Trophoblast cell (in vitro differentiated cells and primary cell): ENCODE data around the gene CABS1. TPM values are rescaled to one million over a fixed set of nuclear protein-coding genes. Genes with fewer than 3 reads are reported as not detected.

Experiments
- DNase-seq, 2 donors: peaks; one replicate each; pipeline ENCODE4 v3.0.0-alpha.2; 2016
- H2AFZ ChIP-seq: 2 replicates; pipeline ENCODE4 v1.6.1; 2013; ENCODE audit warnings: low read length, moderate library complexity, mild to moderate bottlenecking; ENCODE audit not compliant: insufficient read depth, poor library complexity
- H2AK5ac ChIP-seq: 2 replicates; pipeline ENCODE4 v1.6.1; 2013; ENCODE audit warnings: mild to moderate bottlenecking, low read length
- H2BK120ac ChIP-seq: 2 replicates; pipeline ENCODE4 v1.6.1; 2013; ENCODE audit warnings: low read length, mild to moderate bottlenecking, moderate library complexity; ENCODE audit not compliant: insufficient read depth, poor library complexity
- H2BK12ac ChIP-seq: 2 replicates; pipeline ENCODE4 v1.6.1; 2013; ENCODE audit warnings: mild to moderate bottlenecking, low read length, moderate library complexity
- H2BK5ac ChIP-seq: 2 replicates; pipeline ENCODE4 v1.6.1; 2013; ENCODE audit warnings: low read length, low read depth, moderate library complexity, mild to moderate bottlenecking; ENCODE audit not compliant: poor library complexity
- H3K14ac ChIP-seq: 2 replicates; pipeline ENCODE4 v1.6.1; 2013; ENCODE audit warnings: mild to moderate bottlenecking, low read length
- H3K18ac ChIP-seq: 2 replicates; pipeline ENCODE4 v1.6.1; 2013; ENCODE audit warnings: mild to moderate bottlenecking, low read length
- H3K23ac ChIP-seq: 2 replicates; pipeline ENCODE4 v1.6.1; 2013; ENCODE audit warnings: low read length
- H3K27ac ChIP-seq: 2 replicates; pipeline ENCODE4 v1.5.1; 2013; ENCODE audit warnings: low read depth, mild to moderate bottlenecking, inconsistent platforms, low read length, moderate library complexity
- H3K27me3 ChIP-seq: 2 replicates; pipeline ENCODE4 v1.6.1; 2013; ENCODE audit warnings: inconsistent platforms, mild to moderate bottlenecking, low read length, moderate library complexity; ENCODE audit not compliant: insufficient read depth
- H3K36me3 ChIP-seq, 2 experiments: 1 replicate in 1 of 2; 2 replicates in 1 of 2; pipeline ENCODE4 v1.6.1; 2013; ENCODE audit warnings: low read length in 2 of 2, mild to moderate bottlenecking in 2 of 2, moderate library complexity in 1 of 2; ENCODE audit not compliant: insufficient read depth in 2 of 2, control insufficient read depth in 1 of 2
- H3K4ac ChIP-seq: 2 replicates; pipeline ENCODE4 v1.6.1; 2013; ENCODE audit warnings: low read depth, mild to moderate bottlenecking, low read length, moderate library complexity
- H3K4me1 ChIP-seq, 2 experiments: 1 replicate in 1 of 2; 2 replicates in 1 of 2; pipeline ENCODE4 v1.6.1; 2013; ENCODE audit warnings: low read length in 2 of 2, mild to moderate bottlenecking in 2 of 2, moderate library complexity in 1 of 2; ENCODE audit not compliant: insufficient read depth in 2 of 2, control insufficient read depth in 1 of 2
- H3K4me2 ChIP-seq: 2 replicates; pipeline ENCODE4 v1.6.1; 2013; ENCODE audit warnings: inconsistent platforms, mild to moderate bottlenecking, low read length, moderate library complexity
- H3K4me3 ChIP-seq: 2 replicates; pipeline ENCODE4 v1.5.1; 2013; ENCODE audit warnings: mild to moderate bottlenecking, low read depth, low read length, inconsistent platforms
- H3K79me1 ChIP-seq: one replicate; pipeline ENCODE4 v1.6.1; 2013; ENCODE audit warnings: low read length
- H3K79me2 ChIP-seq: 2 replicates; pipeline ENCODE4 v1.6.1; 2013; ENCODE audit warnings: low read length, mild to moderate bottlenecking; ENCODE audit not compliant: control insufficient read depth, insufficient read depth, poor library complexity
- H3K9ac ChIP-seq: 2 replicates; pipeline ENCODE4 v1.6.1; 2013; ENCODE audit warnings: mild to moderate bottlenecking, low read length
- H3K9me3 ChIP-seq: 2 replicates; pipeline ENCODE4 v1.6.1; 2013; ENCODE audit warnings: low read depth, mild to moderate bottlenecking, control low read depth, inconsistent platforms, low read length; ENCODE audit not compliant: insufficient read depth
- H4K12ac ChIP-seq: 2 replicates; pipeline ENCODE4 v1.6.1; 2013; ENCODE audit warnings: low read depth, mild to moderate bottlenecking, low read length, moderate library complexity
- H4K8ac ChIP-seq: 2 replicates; pipeline ENCODE4 v1.6.1; 2013; ENCODE audit warnings: low read depth, mild to moderate bottlenecking, low read length, moderate library complexity
- H4K91ac ChIP-seq: one replicate; pipeline ENCODE4 v1.6.1; 2013; ENCODE audit warnings: low read depth, mild to moderate bottlenecking, low read length, moderate library complexity
- WGBS: extraction: QIAGEN DNeasy Blood & Tissue Kit; methylation state at CpG from one replicate; pipeline ENCODE4 v1.1.7; 2013; ENCODE audit warnings: missing lambda C conversion rate; ENCODE audit not compliant: insufficient read length, insufficient coverage; ENCODE audit errors: extremely low coverage; 5-methylcytosine and 5-hydroxymethylcytosine counted together
- polyA plus RNA-seq: library from polyadenylated mRNA; stranded (reverse); fragments of 200-250 nt; gene quantifications from 2 replicates; pipeline ENCODE4 v1.2.3, GENCODE V29; 2013

CABS1 gene
- polyA plus RNA-seq = not detected in 2 replicates

DNA sequence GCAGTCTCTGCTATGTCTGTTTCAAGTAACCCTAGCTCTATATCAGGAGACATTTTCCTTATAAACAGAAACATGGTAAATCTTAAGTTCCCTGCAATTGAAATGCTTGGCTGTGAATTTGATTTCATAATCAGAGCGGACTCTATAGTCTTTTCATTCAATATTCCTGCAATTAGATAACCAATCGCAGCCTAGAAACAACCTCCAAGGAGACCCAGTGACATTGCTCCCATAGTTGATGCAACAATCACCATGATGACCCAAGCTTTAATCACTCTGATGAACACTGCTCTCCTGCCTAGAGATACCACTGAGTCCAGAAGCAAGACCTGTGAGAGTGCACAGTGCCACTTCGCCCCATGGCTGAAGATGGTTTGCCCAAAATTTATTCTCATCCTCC, at the start of gene CABS1:
TSS of gene CABS1 (plus strand) at position 301 of the 400 bp plus-strand sequence. CDS start at position 360, 59 bp downstream.
- Histone ChIP-seq H3K79me2 (no peaks in the 10 kb centered on the region), H3K14ac (no peak within 1 kb of the TSS), H3K36me3 (no peaks in the 10 kb centered on the region), H3K27me3 (no peaks in the 10 kb centered on the region), H3K4me3 (no peak within 1 kb of the TSS), H4K12ac (no peak within 1 kb of the TSS), H2BK12ac (no peak within 1 kb of the TSS), H3K9me3 (no peaks in the 10 kb centered on the region), H2AK5ac (no peak within 1 kb of the TSS), H3K4me2 (no peak within 1 kb of the TSS), H2AFZ (no peak within 1 kb of the TSS), H4K8ac (no peak within 1 kb of the TSS), H2BK5ac (no peak within 1 kb of the TSS), H3K4ac (no peak within 1 kb of the TSS), H3K18ac (no peak within 1 kb of the TSS), H3K23ac (no peak within 1 kb of the TSS), H3K27ac (no peak within 1 kb of the TSS), H4K91ac (no peak within 1 kb of the TSS), H2BK120ac (no peak within 1 kb of the TSS), H3K4me1 (no peaks in the 10 kb centered on the region), H3K79me1 (no peaks in the 10 kb centered on the region), H3K9ac (no peak within 1 kb of the TSS)
- no CpG with 5 or more reads among the region's 3 CpGs for WGBS
- DNase-seq = no peak

DNA sequence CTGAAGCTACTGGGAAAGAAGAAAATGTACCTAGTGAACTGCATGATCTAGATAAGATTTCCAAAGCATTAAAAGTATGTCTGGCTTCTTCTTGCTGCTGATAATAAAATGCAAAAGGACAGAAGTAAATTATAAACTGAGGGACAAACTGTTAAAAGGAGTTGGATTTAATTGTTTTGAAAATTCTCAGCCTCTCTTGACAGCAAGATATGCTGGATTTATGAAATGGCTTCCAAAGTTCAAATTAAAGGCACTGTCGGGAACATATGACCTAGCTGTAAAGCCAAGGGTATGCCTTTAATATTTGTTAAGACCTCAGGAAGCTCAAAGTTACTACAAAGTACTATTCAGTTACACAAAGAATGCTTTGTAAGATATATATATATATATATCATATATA, 46.1 kb upstream of the CABS1 start:
- no peak overlapping the region for H3K4me3 ChIP-seq
- no peak overlapping the region for H3K14ac ChIP-seq
- H4K8ac ChIP-seq = no peak overlapping the region
- H3K79me2 ChIP-seq = no peaks in the 10 kb centered on the region
- no peak overlapping the region for H2BK12ac ChIP-seq
- no peaks in the 10 kb centered on the region for H3K79me1 ChIP-seq
- no peak overlapping the region for H4K91ac ChIP-seq
- no peaks in the 10 kb centered on the region for H3K4me1 ChIP-seq
- no peak overlapping the region for H4K12ac ChIP-seq
- H3K4ac ChIP-seq = no peak overlapping the region
- H3K18ac ChIP-seq = no peak overlapping the region
- DNase-seq = no peak
- H3K9ac ChIP-seq = no peak overlapping the region
- H3K23ac ChIP-seq = no peak overlapping the region
- no peak overlapping the region for H3K27ac ChIP-seq
- H2AFZ ChIP-seq = no peak overlapping the region
- no CpG with 5 or more reads among the region's 1 CpG for whole genome bisulfite sequencing
- no peak overlapping the region for H2BK120ac ChIP-seq
- no peaks in the 10 kb centered on the region for H3K36me3 ChIP-seq
- H3K4me2 ChIP-seq = no peak overlapping the region
- H3K9me3 ChIP-seq = no peaks in the 10 kb centered on the region
- H2BK5ac ChIP-seq = no peak overlapping the region
- H2AK5ac ChIP-seq = no peak overlapping the region
- H3K27me3 ChIP-seq = no peaks in the 10 kb centered on the region

DNA sequence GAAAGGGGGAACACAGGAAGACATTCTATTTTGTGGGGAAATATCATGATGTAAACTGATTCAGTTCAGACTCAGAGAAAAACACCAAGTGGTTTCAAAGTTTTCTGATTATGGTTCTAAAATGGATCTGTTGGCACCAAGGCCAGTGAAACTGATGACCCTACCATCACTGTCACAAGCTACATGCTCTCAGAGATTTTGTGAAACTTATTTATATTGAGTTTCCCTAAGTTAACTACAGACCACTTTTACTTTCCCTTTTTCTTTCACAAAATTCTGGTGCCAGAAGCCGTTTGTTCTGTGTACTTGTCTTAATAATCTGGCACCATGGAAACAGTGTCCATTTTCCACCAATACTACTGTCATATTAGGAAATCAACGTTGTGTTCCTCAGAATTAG, 43.4 kb upstream of the CABS1 start:
- no peak overlapping the region for H2AFZ ChIP-seq
- no peak for DNase-seq
- no peaks in the 10 kb centered on the region for H3K27me3 ChIP-seq
- no peaks in the 10 kb centered on the region for H3K4me1 ChIP-seq
- H3K4me2 ChIP-seq = no peak overlapping the region
- WGBS = no CpG with 5 or more reads among the region's 2 CpGs
- H3K9ac ChIP-seq = no peak overlapping the region
- H4K12ac ChIP-seq = no peak overlapping the region
- no peak overlapping the region for H2BK120ac ChIP-seq
- no peak overlapping the region for H3K27ac ChIP-seq
- no peak overlapping the region for H3K4me3 ChIP-seq
- H2BK5ac ChIP-seq = no peak overlapping the region
- H2BK12ac ChIP-seq = no peak overlapping the region
- H3K79me1 ChIP-seq = no peaks in the 10 kb centered on the region
- H3K9me3 ChIP-seq = no peaks in the 10 kb centered on the region
- H3K18ac ChIP-seq = no peak overlapping the region
- no peak overlapping the region for H3K4ac ChIP-seq
- no peak overlapping the region for H4K91ac ChIP-seq
- no peak overlapping the region for H4K8ac ChIP-seq
- no peak overlapping the region for H3K23ac ChIP-seq
- no peak overlapping the region for H3K14ac ChIP-seq
- no peaks in the 10 kb centered on the region for H3K79me2 ChIP-seq
- H2AK5ac ChIP-seq = no peak overlapping the region
- H3K36me3 ChIP-seq = no peaks in the 10 kb centered on the region

DNA sequence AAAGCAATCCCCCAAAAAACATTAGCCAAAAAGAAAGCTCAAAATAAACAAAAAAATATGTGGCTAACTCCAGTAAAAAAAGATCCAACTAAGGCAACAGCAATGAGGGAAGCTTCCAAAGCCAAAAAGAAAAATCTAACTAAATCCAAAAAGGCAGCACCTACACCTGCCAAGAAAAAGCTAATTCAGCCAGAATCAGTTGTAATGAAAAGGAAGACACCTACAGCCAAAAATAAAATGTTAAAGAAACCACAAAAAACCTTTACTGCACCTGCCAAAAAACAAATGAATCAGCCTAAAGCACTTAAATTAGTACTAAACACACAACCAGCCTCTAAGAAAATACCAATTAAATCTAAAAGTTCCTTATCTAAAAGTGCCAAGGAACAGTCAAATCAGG, 37.2 kb upstream of the CABS1 start:
- H3K14ac ChIP-seq = no peak overlapping the region
- H2AFZ ChIP-seq = no peak overlapping the region
- H3K36me3 ChIP-seq = no peaks in the 10 kb centered on the region
- H3K23ac ChIP-seq = no peak overlapping the region
- no peak overlapping the region for H3K27ac ChIP-seq
- no peak overlapping the region for H3K4me3 ChIP-seq
- H3K18ac ChIP-seq = no peak overlapping the region
- H2BK12ac ChIP-seq = no peak overlapping the region
- no peak overlapping the region for H3K9ac ChIP-seq
- H3K4ac ChIP-seq = no peak overlapping the region
- no peaks in the 10 kb centered on the region for H3K4me1 ChIP-seq
- no peak overlapping the region for H2BK5ac ChIP-seq
- H3K4me2 ChIP-seq = no peak overlapping the region
- no peak overlapping the region for H2BK120ac ChIP-seq
- peaks cover 7% of the 10 kb centered on the region for H3K9me3 ChIP-seq
- H4K91ac ChIP-seq = no peak overlapping the region
- no peaks in the 10 kb centered on the region for H3K27me3 ChIP-seq
- no peak for DNase-seq
- no peak overlapping the region for H4K12ac ChIP-seq
- no peak overlapping the region for H4K8ac ChIP-seq
- no peak overlapping the region for H2AK5ac ChIP-seq
- no peaks in the 10 kb centered on the region for H3K79me1 ChIP-seq
- H3K79me2 ChIP-seq = no peaks in the 10 kb centered on the region
